ENCODE results near the gene MAT1A. TPM values are rescaled to one million over a fixed set of nuclear protein-coding genes. Genes with fewer than 3 reads are reported as not detected.

Gene MAT1A
- total RNA-seq, 2 donors from 2014 or later: 0.53 to 0.58 TPM

DNA sequence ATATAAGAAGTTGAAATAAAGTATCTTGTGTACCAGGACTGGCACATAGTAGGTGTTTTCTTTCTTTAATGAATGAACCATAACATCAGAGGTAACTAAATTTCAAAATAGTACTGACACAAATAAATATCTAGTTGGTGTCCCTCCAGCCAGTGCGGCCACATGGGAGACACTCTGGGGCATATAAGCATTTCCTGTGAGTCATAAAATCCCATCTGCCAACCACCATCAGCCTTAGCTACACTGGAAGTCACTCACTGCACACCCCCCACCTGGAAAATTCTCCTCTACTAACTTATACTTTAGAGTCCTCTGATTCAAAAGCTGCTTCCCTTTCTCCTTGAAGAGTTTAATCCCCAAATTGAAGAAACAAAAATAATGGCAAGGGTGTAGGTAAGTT lies 34.6 kb upstream of the MAT1A start:
- no peaks in the 10 kb centered on the region for H3K9me3 Mint-ChIP-seq
- no peak for DNase-seq
- no peak overlapping the region for H3K27ac ChIP-seq (ENCODE audit: low read depth, low read length)
- H3K9ac ChIP-seq (ENCODE audit: extremely low read depth, low read length, poor library complexity, severe bottlenecking): no peak overlapping the region
- TF ChIP-seq, protein P1, sequence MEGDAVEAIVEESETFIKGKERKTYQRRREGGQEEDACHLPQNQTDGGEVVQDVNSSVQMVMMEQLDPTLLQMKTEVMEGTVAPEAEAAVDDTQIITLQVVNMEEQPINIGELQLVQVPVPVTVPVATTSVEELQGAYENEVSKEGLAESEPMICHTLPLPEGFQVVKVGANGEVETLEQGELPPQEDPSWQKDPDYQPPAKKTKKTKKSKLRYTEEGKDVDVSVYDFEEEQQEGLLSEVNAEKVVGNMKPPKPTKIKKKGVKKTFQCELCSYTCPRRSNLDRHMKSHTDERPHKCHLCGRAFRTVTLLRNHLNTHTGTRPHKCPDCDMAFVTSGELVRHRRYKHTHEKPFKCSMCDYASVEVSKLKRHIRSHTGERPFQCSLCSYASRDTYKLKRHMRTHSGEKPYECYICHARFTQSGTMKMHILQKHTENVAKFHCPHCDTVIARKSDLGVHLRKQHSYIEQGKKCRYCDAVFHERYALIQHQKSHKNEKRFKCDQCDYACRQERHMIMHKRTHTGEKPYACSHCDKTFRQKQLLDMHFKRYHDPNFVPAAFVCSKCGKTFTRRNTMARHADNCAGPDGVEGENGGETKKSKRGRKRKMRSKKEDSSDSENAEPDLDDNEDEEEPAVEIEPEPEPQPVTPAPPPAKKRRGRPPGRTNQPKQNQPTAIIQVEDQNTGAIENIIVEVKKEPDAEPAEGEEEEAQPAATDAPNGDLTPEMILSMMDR (conservative IDR thresholded peaks at IDR 0.05): no peak
- H3K4me3 Mint-ChIP-seq: no peak overlapping the region
- H3K36me3 ChIP-seq (ENCODE audit: control insufficient read depth, insufficient read depth, low read length): no peaks in the 10 kb centered on the region
- H3K27me3 ChIP-seq (ENCODE audit: control insufficient read depth, insufficient read depth, low read length, poor library complexity, severe bottlenecking): no peaks in the 10 kb centered on the region
- WGBS, 2 experiments (ENCODE audit: insufficient coverage in 1 of 2, insufficient read length in 1 of 2): 94% methylated on average over 1 of the region's 1 CpG; no CpG with 5 or more reads in 1 of the 2 experiments
- H3K27me3 Mint-ChIP-seq (ENCODE audit: insufficient read depth): peaks cover 2% of the 10 kb centered on the region
- H3K27ac Mint-ChIP-seq: no peak overlapping the region
- H3K4me1 ChIP-seq (ENCODE audit: control insufficient read depth, insufficient read depth, low read length): no peaks in the 10 kb centered on the region
- H3K4me3 ChIP-seq (ENCODE audit: low read length): no peak overlapping the region
- H3K36me3 Mint-ChIP-seq (ENCODE audit: low read depth): no peaks in the 10 kb centered on the region
- H3K9me3 ChIP-seq (ENCODE audit: control insufficient read depth, low read length): no peaks in the 10 kb centered on the region
- H3K4me1 Mint-ChIP-seq: peaks cover 6% of the 10 kb centered on the region

GRCh38 chr10:80323311-80323710 lies 33.9 kb upstream of the MAT1A start:
- Mint-ChIP-seq H3K9me3 (no peaks in the 10 kb centered on the region), H3K27ac (no peak overlapping the region), H3K36me3 (ENCODE audit: low read depth) (no peaks in the 10 kb centered on the region), H3K4me3 (no peak overlapping the region), H3K27me3 (ENCODE audit: insufficient read depth) (peaks cover 4% of the 10 kb centered on the region), H3K4me1 (peaks cover 6% of the 10 kb centered on the region)
- Histone ChIP-seq H3K27ac (ENCODE audit: low read depth, low read length) (no peak overlapping the region), H3K9me3 (ENCODE audit: control insufficient read depth, low read length) (no peaks in the 10 kb centered on the region), H3K9ac (ENCODE audit: extremely low read depth, low read length, poor library complexity, severe bottlenecking) (no peak overlapping the region), H3K4me1 (ENCODE audit: control insufficient read depth, insufficient read depth, low read length) (no peaks in the 10 kb centered on the region), H3K4me3 (ENCODE audit: low read length) (no peak overlapping the region), H3K27me3 (ENCODE audit: control insufficient read depth, insufficient read depth, low read length, poor library complexity, severe bottlenecking) (no peaks in the 10 kb centered on the region), H3K36me3 (ENCODE audit: control insufficient read depth, insufficient read depth, low read length) (no peaks in the 10 kb centered on the region)
- 81% methylated on average over 3 of the region's 3 CpGs; no CpG with 5 or more reads in 1 of the 2 experiments for WGBS, 2 experiments (ENCODE audit: insufficient coverage in 1 of 2, insufficient read length in 1 of 2)
- TF ChIP-seq, protein P1 (conservative IDR thresholded peaks at IDR 0.05): no peak
- no peak for DNase-seq

DNA sequence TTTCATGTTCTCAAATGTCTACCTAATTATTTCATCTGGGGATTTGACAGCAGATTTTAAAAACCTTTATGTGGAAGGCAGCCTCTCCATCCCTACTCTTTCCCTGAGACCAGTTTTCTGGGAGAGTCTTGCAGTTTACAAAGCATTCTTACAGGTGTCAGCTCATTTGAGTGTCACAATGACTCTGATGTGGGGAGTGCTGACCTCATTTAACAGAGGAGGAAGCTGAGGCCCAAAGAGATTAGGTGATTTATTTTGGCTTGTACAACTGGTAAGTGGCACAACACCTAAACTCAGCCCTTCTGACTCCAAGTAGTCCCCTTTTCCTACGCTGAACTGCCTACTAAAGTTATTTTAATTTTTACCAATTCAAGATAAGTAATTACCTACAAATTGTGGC lies 33.3 kb upstream of the MAT1A start:
- no peaks in the 10 kb centered on the region for H3K36me3 Mint-ChIP-seq (ENCODE audit: low read depth)
- no peaks in the 10 kb centered on the region for H3K9me3 Mint-ChIP-seq
- DNase-seq: no peak
- H3K4me3 Mint-ChIP-seq: no peak overlapping the region
- Histone ChIP-seq H3K4me1 (ENCODE audit: control insufficient read depth, insufficient read depth, low read length) (no peaks in the 10 kb centered on the region), H3K9me3 (ENCODE audit: control insufficient read depth, low read length) (no peaks in the 10 kb centered on the region), H3K4me3 (ENCODE audit: low read length) (no peak overlapping the region), H3K27ac (ENCODE audit: low read depth, low read length) (no peak overlapping the region), H3K36me3 (ENCODE audit: control insufficient read depth, insufficient read depth, low read length) (no peaks in the 10 kb centered on the region), H3K9ac (ENCODE audit: extremely low read depth, low read length, poor library complexity, severe bottlenecking) (no peak overlapping the region), H3K27me3 (ENCODE audit: control insufficient read depth, insufficient read depth, low read length, poor library complexity, severe bottlenecking) (no peaks in the 10 kb centered on the region)
- H3K4me1 Mint-ChIP-seq: peaks cover 6% of the 10 kb centered on the region
- no peak overlapping the region for H3K27ac Mint-ChIP-seq
- TF ChIP-seq, protein P1 (conservative IDR thresholded peaks at IDR 0.05): no peak
- peaks cover 4% of the 10 kb centered on the region for H3K27me3 Mint-ChIP-seq (ENCODE audit: insufficient read depth)
- 91 to 100% methylated on average over 1 of the region's 1 CpG for WGBS, 2 experiments (ENCODE audit: insufficient coverage in 1 of 2, insufficient read length in 1 of 2)
